ENCODE measurements around the gene NIFK. TPM values are rescaled to one million over a fixed set of nuclear protein-coding genes. Genes with fewer than 3 reads are reported as not detected.

Gene NIFK
- total RNA-seq, 4 donors from 2014 or later = 10.9 to 32.7 (median 18.7) TPM

- Histone ChIP-seq H3K36me3 (peaks cover 0 to 60% (median 28%) of the 10 kb centered on the region in 4 donors), H3K4me1 (peaks cover 0 to 14% (median 11%) of the 10 kb centered on the region in 4 donors), H3K27me3 (no peaks in the 10 kb centered on the region), H3K27ac (no peak overlapping the region), H3K9me3 (no peaks in the 10 kb centered on the region), H3K4me3 (no peak overlapping the region)
- no peak for TF ChIP-seq EP300 (IDR thresholded peaks at IDR 0.05; ENCODE audit: low read depth)
- TF ChIP-seq CTCF (IDR thresholded peaks at IDR 0.05) = no peak
- TF ChIP-seq POLR2AphosphoS5 (IDR thresholded peaks at IDR 0.05) = no peak
- TF ChIP-seq POLR2A (IDR thresholded peaks at IDR 0.05) = no peak
- no peak for DNase-seq
- 93 to 94% methylated on average over 3 to 6 of the region's 6 CpGs for WGBS, 2 donors (ENCODE audit: low coverage in 1 of 2)
- intact Hi-C loops (cut with DNase I; ENCODE audit: low total_unique reads) (loop anchor here (10.0 kb wide), 1 partner anchor 207 kb away; no protein-coding TSS in a partner anchor), in situ Hi-C loops (cut with MboI; ENCODE audit: low pct_ligation_motif_present in 1 of 4, low pct_unique_long_range_greater_than_20kb in 1 of 4, low sequenced_read_pairs in 3 of 4) (loop anchor here in 2 of 4 donors (10.0 to 25.0 kb wide), 2 partner anchors 77 to 194 kb away; partner anchors contain the start of gene RNU4ATAC (in 1 of the 2))
These were observed 5.3 kb downstream of the NIFK start for GRCh38 chr2:121731366-121731765.

GRCh38 chr2:121727950-121728349 lies 8.7 kb downstream of the NIFK start:
- TF ChIP-seq POLR2A (IDR thresholded peaks at IDR 0.05) (no peak), EP300 (IDR thresholded peaks at IDR 0.05; ENCODE audit: low read depth) (no peak), POLR2AphosphoS5 (IDR thresholded peaks at IDR 0.05) (no peak), CTCF (IDR thresholded peaks at IDR 0.05) (no peak)
- Histone ChIP-seq H3K9me3 (no peaks in the 10 kb centered on the region), H3K27me3 (no peaks in the 10 kb centered on the region), H3K4me3 (no peak overlapping the region), H3K4me1 (no peaks in the 10 kb centered on the region), H3K27ac (no peak overlapping the region), H3K36me3 (peaks cover 0 to 58% (median 25%) of the 10 kb centered on the region in 4 donors)
- DNase-seq = no peak
- intact Hi-C loops (cut with DNase I; ENCODE audit: low total_unique reads) = no loop called here
- in situ Hi-C loops (cut with MboI; ENCODE audit: low pct_ligation_motif_present in 1 of 4, low pct_unique_long_range_greater_than_20kb in 1 of 4, low sequenced_read_pairs in 3 of 4) = loop anchor here in 2 of 4 donors (10.0 to 25.0 kb wide), 2 partner anchors 183 to 191 kb away; partner anchors contain the start of gene RNU4ATAC (in 1 of the 2)

- TF ChIP-seq POLR2A (IDR thresholded peaks at IDR 0.05) (no peak), EP300 (IDR thresholded peaks at IDR 0.05; ENCODE audit: low read depth) (no peak), CTCF (IDR thresholded peaks at IDR 0.05) (no peak), POLR2AphosphoS5 (IDR thresholded peaks at IDR 0.05) (no peak)
- DNase-seq = no peak
- no peaks in the 10 kb centered on the region for H3K4me1 ChIP-seq
- H3K27ac ChIP-seq = no peak overlapping the region
- H3K9me3 ChIP-seq = no peaks in the 10 kb centered on the region
- 92 to 100% methylated on average over 2 of the region's 2 CpGs for WGBS, 2 donors (ENCODE audit: low coverage in 1 of 2)
- no peak overlapping the region for H3K4me3 ChIP-seq
- peaks cover 0 to 51% (median 23%) of the 10 kb centered on the region in 4 donors for H3K36me3 ChIP-seq
- in situ Hi-C loops (cut with MboI; ENCODE audit: low pct_ligation_motif_present in 1 of 4, low pct_unique_long_range_greater_than_20kb in 1 of 4, low sequenced_read_pairs in 3 of 4) (loop anchor here in 2 of 4 donors (10.0 to 25.0 kb wide), 2 partner anchors 183 to 190 kb away; partner anchors contain the start of gene RNU4ATAC (in 1 of the 2)), intact Hi-C loops (cut with DNase I; ENCODE audit: low total_unique reads) (no loop called here)
- H3K27me3 ChIP-seq = no peaks in the 10 kb centered on the region
These were observed 9.3 kb downstream of the NIFK start for GRCh38 chr2:121727332-121727731.

GRCh38 chr2:121723316-121723715 lies 13.4 kb downstream of the NIFK start:
- Histone ChIP-seq H3K27me3 (no peaks in the 10 kb centered on the region), H3K4me3 (no peak overlapping the region), H3K27ac (no peak overlapping the region), H3K4me1 (peaks cover 0 to 7% (median 0%) of the 10 kb centered on the region in 4 donors), H3K36me3 (peaks cover 0 to 20% (median 8%) of the 10 kb centered on the region in 4 donors), H3K9me3 (no peaks in the 10 kb centered on the region)
- 70 to 87% methylated on average over 3 to 5 of the region's 5 CpGs for WGBS, 2 donors (ENCODE audit: low coverage in 1 of 2)
- intact Hi-C loops (cut with DNase I; ENCODE audit: low total_unique reads) = no loop called here
- DNase-seq = no peak
- in situ Hi-C loops (cut with MboI; ENCODE audit: low pct_ligation_motif_present in 1 of 4, low pct_unique_long_range_greater_than_20kb in 1 of 4, low sequenced_read_pairs in 3 of 4) = loop anchor here (10.0 to 25.0 kb wide), 5 partner anchors 179 to 636 kb away; partner anchors contain the start of gene RNU4ATAC (in 1 of the 4)
- TF ChIP-seq EP300 (IDR thresholded peaks at IDR 0.05; ENCODE audit: low read depth) = no peak
- no peak for TF ChIP-seq POLR2A (IDR thresholded peaks at IDR 0.05)
- TF ChIP-seq CTCF (IDR thresholded peaks at IDR 0.05) = no peak
- TF ChIP-seq POLR2AphosphoS5 (IDR thresholded peaks at IDR 0.05) = no peak

Measured in transverse colon (tissue), 4 donors.